ENCODE results near the gene GLT1D1.

The GLT1D1 gene

GRCh38 chr12:128856035-128856790, 2.9 kb downstream of the GLT1D1 start:
- DNase-seq: no peak

GRCh38 chr12:128856791-128857078, 3.5 kb downstream of the GLT1D1 start:
- no peak for DNase-seq

GRCh38 chr12:128857133-128857763, 4.0 kb downstream of the GLT1D1 start:
- DNase-seq: no peak

- DNase-seq: no peak
Measured at GRCh38 chr12:128859311-128859710, 6.0 kb downstream of the GLT1D1 start.

GRCh38 chr12:128861226-128862016, 8.1 kb downstream of the GLT1D1 start:
- no peak for DNase-seq

- DNase-seq: no peak
Measured at GRCh38 chr12:128863957-128864356, 10.7 kb downstream of the GLT1D1 start.

GRCh38 chr12:128864516-128865186, 11.4 kb downstream of the GLT1D1 start:
- no peak for DNase-seq

GRCh38 chr12:128867466-128867865, 14.2 kb downstream of the GLT1D1 start:
- DNase-seq: no peak

- no peak for DNase-seq
Measured at GRCh38 chr12:128871516-128871892, 18.2 kb downstream of the GLT1D1 start.

- DNase-seq: no peak
Measured at GRCh38 chr12:128872303-128872702, 19.0 kb downstream of the GLT1D1 start.

GRCh38 chr12:128876559-128876958, 23.3 kb downstream of the GLT1D1 start:
- DNase-seq: no peak

GRCh38 chr12:128879898-128880764, 26.9 kb downstream of the GLT1D1 start:
- no peak for DNase-seq

GRCh38 chr12:128891856-128892255, 38.6 kb downstream of the GLT1D1 start:
- DNase-seq: no peak

- no peak for DNase-seq
Measured at GRCh38 chr12:128903236-128903635, 50.0 kb downstream of the GLT1D1 start.

GRCh38 chr12:128905003-128905544, 51.8 kb downstream of the GLT1D1 start:
- no peak for DNase-seq

- DNase-seq: no peak
Measured at GRCh38 chr12:128906485-128907137, 53.3 kb downstream of the GLT1D1 start.

- DNase-seq: no peak
Measured at GRCh38 chr12:128908254-128908653, 55.0 kb downstream of the GLT1D1 start.

GRCh38 chr12:128909653-128910052, 56.4 kb downstream of the GLT1D1 start:
- no peak for DNase-seq

GRCh38 chr12:128910629-128911028, 57.4 kb downstream of the GLT1D1 start:
- DNase-seq: no peak

GRCh38 chr12:128911861-128912260, 58.6 kb downstream of the GLT1D1 start:
- DNase-seq: no peak

GRCh38 chr12:128914908-128915563, 61.8 kb downstream of the GLT1D1 start:
- no peak for DNase-seq
